Inflammatory macrophage treated with lipopolysaccharide for 4 hours (primary cell): Measurements from ENCODE around the gene RUNX2.
"Not testable (repeated sequence)": the region's sequence is repeated elsewhere in the genome, so short reads cannot be mapped to it uniquely, and the experiment has no call there.

ENCODE experiments used
- DNase-seq: peaks from one replicate; pipeline ENCODE4 v3.0.0-alpha.2; 2020

Gene RUNX2

DNA sequence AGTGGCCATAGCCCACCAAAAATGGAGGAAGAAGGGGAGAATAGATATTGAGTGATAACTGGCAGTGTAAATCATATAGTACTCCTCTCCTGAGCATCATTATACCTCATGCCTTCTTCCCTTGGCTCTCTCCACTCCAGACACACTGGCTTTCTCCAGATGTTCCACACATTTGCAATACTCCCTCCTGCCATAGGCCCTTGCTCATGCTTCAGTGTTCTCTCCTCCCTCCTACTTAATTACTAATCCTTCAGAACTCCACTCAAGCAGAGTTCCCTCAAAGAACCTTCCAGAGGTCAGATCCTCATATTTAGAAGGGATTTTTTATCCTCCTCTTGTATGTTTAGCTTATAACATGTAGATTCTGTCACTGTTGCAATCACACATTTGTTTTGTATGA, 329.1 kb downstream of the RUNX2 start:
- no peak for DNase-seq

DNA sequence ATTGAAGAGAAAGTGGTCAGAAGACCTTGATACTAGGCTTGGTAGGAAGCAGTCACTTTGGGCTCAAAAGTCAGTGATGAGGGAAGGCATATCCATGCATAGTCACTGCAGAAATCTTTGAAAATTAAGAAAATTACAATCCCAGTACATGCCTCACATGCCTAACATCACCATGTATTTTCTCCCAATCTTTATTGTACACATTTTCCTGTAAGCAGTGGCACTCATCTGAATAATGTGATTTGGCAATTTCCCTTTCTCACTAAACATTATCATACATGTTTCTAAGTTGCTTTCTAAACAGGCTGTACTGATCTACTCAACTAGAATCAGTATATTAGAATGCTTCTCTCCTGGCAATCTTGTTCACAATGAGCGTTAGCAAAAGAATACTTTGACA, 330.3 kb downstream of the RUNX2 start:
- DNase-seq, result no peak

DNA sequence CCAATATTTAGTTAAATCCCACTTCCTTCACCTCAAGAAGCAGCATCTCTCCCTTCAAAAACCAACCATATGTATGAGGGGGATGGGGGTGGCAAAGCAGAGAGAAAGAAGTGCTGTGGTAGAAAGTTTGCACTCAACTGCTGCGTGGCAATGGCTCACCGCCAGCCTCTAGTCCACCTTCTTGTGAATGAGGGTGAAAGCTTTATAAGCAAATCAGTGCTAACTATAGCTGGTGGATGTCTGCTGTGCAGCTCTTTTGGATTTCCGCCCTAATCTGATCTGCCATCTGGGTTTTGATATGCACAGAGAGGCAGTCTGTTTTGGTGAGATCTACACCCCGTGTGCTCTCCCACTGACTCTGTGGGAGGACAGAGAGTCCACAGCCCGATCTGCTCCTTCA, 330.8 kb downstream of the RUNX2 start:
- no peak for DNase-seq

DNA sequence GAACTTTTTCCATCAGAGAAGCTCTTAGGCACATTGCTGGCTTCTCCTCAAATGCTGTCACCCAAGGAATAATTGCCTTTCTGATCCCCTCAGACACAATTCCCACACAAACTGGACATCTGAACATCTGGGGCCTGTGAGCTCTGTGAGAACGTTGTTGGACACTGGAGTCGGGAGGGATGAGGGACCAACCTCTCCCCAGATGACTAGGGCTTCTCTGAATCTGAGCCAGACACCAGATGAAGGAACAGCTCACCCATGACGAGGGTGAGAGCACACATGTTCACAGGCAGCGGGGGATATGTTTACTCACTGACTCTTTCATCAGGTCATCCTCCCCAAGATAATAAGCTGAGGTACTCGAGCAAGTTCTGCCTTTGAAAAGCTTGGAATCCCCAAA, 333.5 kb downstream of the RUNX2 start:
- DNase-seq, result no peak

DNA sequence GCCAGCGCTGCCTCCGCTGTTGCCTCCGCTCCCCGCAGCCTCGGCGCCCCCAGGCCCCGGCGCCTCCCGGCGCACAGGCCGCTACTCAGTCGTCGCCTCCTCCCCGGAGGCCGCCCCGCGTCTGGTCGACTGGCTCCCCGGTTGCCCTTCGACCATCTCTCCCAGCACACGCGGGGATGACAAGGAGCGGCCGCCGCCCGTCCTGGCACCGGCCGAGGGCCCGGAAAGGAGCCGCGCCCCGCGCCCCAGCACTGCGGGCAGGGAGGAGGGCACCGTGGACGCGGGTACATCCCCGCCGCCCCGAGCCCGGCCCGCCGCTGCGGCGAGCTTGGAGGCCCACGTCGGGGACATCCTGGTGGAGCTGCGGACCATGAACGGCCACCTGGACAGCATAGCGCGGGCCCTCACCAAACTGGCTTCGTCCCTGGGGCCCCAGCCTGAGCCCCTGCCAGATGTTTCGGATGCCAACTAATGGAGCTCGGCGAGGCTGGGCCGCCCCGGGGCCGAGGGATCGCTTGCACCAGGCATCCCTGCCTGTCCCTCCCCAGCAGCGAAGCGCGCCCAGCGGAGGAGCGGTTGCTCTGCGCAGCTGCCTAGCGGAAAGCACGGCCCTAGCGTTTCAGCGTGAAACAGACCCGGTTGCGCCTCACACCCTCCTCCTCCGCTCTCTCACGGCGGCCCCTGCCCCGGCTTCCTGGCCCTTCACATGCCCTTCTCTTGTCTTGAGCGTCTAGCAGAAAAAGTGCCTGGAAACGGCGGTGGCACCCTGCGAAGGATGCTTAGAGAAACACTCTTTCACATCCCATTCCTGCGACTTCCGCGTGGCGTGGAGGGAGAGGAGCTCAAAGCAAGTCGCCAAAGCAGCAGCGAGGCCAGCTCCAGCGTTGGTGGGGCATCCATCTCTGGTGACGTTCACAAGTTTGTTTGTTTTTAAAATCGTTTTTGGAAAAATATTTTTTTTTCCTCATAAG, 335.4 kb downstream of the RUNX2 start:
- DNase-seq, result peak; percentile 45

DNA sequence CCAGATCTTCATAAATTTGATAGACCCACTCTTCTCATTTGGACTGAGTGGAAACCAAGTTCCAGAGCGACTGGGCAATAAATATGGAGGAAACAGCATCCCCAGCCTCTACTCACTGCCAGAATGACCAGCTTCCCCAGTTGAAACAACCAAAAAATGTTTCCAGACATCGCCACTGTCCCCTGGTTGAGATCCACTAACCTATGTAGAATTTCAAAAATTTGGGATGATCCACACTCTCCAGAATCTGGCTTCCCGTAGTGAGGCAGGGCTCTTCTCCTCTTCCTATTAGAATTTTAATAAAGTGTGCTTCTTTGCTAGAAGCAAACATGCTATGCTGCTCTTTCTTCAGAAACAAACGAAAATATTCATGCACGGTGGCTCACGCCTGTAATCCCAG, 336.6 kb downstream of the RUNX2 start:
- no peak for DNase-seq

DNA sequence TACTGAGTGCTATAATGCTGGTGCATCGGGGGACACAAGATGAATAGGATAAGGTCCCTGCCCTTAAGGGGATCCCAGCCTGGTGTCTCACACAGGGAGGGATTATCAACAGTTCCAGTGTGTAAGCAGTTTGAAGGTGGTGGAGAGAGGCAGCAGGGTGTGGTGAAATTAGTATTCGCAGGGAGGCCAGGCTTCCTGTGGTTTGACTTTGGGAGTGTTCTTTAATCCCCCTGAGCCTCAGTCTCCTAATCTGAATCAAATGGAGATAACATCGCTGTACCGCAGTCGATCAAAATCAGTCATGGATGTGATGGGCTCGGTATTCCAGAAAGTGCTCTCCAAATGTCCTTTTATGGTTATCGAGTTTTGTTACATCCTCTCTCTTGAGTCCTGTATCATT, 337.7 kb downstream of the RUNX2 start:
- no peak for DNase-seq

DNA sequence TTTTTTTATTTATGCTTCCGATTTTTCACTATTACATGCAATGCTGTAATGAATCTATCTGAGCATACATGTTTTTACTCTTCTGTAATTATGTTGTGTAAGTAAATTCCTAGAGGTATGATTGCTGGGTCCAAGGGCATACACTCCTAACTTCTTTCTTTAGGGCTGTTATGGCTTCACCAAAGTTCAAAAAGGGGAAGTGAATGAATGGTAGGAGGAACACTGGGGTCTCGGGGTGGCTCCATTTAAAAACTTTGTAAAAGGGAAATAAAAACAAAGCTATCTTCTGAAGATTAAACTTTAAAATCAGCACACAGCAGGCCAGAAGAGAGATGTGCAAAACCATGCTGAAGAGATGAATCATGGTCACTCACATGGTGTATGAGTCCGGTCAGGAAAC, 338.7 kb downstream of the RUNX2 start:
- no peak for DNase-seq

DNA sequence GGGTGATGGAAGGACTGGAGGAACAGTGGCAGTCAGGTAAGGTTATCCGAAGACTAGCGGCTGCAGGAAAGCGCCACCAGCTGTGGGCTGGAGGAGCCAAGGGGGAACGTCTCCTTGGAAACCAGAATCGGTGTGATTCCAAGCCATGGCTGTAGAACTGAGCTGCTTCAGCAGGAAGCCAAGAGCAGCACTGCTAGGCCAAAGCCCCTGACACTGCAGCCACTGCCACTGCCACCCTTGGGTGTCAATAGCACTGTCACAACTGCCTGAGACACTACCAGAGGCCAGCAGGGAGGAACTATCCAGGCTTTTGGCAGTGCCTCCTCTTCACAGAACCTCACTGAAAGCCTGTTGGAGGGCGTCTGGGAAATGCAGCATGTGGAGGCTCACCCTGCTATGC, 339.2 kb downstream of the RUNX2 start:
- no peak for DNase-seq

DNA sequence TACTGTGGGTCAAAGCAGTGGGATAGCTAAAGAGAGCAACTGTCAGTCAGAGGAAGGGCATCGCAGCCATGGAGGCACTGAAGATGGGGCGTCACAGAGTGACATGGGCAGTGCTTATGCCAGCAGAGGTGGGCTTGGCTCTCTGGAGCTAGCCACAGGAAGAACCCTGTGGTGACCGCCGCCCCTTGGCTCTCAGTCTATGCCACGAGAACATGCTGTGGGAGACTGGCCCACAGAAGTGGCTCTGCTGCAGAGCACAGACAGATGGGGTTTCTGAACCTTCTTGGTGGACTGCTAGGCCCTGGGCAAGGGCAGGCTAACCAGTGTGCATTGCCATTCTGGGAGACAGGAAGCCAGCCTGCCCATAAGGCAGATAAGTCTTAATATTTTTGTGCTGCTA, 339.6 kb downstream of the RUNX2 start:
- no peak for DNase-seq

DNA sequence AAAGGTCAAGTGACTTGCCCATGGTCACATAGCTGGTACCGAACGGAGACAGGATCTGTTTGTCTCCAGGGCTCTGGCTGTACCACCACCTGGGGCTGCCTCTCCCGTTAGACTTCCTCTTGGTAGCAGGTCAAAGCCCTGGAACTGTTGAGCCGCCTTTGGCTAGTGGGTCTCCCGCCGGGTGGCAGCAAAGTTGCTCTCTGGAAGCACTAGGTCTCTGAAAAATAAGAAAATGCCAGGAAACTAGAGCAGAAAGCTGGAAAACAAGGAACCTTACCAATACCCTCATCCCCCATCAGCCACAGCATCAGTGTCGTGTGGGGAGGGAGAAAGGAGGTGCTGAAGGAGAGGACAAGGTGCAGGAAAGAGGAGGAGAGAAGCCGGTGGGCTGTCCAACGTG, 340.6 kb downstream of the RUNX2 start:
- no peak for DNase-seq

DNA sequence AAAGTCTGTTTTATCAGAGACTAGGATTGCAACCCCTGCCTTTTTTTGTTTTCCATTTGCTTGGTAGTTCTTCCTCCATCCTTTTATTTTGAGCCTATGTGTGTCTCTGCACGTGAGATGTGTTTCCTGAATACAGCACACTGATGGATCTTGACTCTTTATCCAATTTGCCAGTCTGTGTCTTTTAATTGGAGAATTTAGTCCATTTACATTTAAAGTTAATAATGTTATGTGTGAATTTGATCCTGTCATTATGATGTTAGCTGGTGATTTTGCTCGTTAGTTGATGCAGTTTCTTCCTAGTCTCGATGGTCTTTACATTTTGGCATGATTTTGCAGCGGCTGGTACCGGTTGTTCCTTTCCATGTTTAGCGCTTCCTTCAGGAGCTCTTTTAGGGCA, 345.0 kb downstream of the RUNX2 start:
- DNase-seq, result not testable (repeated sequence)

DNA sequence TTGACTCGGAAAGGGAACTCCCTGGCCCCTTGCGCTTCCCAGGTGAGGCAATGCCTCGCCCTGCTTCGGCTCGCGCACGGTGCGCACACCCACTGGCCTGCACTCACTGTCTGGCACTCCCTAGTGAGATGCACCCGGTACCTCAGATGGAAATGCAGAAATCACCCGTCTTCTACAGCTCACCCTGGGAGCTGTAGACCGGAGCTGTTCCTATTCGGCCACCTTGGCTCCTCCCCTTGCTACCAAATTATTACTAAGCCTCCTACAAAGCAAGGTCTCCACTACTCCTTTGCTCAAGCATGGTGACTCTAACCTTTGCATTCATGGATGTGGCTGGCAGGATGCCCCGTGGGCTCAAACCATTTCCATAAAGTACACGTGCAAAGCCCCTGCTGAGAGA, 347.0 kb downstream of the RUNX2 start:
- DNase-seq, result not testable (repeated sequence)

DNA sequence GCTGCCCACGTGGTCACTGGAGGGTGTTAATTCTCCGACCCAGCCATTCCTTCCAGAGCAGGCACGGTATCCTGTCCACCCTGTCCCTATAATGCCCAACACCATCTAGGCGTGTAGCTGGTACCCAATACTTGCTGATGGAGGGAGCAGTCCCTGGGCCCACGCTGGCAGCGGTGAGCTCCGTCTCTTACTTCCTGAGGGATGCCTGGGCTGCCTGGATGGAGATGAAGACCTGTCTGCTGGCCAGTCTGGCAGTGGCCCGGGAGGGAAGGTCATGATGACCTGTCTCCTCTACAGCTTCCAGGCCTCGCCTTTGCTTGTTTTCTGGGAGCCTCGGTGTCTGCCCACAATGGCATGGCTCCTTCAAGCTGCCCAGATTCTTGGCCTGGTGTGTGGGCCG, 347.5 kb downstream of the RUNX2 start:
- DNase-seq, result no peak

DNA sequence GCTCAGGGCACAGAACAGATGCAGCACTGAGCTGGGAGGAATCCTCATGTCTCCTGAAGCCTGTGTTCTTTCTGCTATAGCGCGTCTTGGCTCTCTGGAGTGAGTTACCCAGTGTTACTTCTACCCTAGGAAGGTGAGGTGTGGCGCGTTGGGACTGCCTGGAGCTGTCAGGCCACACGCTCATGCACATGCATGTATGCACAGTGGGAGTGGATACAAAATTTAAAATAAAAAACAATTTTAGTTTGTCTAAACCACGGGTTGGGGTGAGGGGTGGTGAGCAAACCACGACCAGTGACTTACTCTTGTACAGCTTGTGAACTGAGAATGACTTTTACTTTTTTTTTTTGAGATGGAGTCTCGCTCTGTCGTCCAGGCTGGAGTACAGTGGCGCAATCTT, 348.2 kb downstream of the RUNX2 start:
- DNase-seq, result no peak

DNA sequence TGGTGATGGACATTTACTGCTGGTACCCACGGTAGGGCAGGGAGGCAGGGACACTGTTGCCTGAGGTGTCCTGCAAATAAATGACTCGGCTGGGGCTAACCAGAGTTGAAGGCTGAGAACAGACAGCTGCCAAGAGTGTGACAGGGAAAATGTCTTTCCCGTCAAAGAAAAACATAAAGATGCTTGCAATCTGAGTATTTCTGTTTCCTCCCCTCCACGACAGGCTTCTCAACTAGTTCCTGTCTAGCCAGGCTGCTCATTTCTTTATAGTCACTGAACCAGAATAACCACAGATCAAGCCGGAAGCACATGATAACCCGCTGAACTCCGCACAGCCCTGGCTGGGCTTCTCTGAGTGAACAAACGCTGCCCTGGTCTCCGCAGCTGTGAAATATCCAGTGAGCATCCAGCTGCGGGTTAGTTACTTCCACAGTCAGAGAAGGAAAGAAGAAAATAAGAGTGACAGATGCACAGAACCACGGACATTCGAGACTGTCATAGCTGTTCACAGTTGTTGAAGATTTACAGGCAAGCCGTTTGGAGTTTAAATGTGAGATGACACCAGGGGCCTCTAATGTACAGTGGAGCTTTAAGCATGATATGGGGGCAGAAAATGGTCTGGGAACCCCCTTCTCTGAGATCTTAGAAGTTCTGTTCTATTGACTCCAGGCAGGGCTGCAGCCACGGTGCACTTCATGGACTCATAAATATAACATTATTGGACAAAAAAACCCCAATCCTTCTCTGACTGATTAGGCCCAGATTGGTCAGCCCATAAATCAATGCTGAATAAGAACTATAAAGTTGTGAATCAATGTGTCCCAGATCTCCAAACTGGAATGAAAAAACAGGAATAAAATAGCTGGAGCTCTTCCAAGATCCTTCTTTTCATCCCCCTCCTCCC, 349.5 kb downstream of the RUNX2 start:
- DNase-seq, result peak; percentile 81

DNA sequence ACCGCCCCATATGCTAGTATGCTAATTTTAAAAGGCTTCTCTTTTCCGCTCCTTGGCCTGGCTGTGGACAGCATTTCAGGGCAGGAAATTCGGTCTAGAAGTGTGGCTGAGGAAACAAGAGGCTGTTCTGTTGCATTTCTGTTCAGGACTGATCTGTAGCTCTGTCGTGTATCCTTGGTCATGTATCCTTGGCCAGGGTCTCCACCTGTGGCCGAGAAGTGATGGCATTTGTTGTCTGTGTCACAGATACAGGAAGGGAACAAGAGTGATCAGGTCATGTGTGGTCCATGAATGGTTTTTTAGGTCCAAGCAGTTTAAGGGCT, 350.1 kb downstream of the RUNX2 start:
- DNase-seq, result no peak

DNA sequence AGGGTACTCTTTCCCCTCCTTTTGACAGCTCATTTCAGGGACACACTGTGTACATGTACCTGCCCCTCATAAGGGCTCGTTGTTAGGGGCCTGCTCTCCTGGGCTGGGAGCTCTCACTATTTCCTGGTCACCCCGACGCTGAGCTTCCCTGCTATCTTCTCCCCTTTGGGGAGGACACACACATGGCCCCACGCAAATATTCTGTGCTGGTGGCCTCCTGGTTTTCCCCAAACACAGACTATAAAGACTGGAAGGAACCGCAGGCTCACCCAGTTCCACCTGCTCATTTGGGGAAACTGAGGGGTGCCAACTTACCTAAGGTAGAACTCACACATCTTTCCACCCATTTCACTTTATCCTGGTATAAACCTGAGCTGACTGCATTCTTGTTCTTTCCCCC, 351.0 kb downstream of the RUNX2 start:
- no peak for DNase-seq

DNA sequence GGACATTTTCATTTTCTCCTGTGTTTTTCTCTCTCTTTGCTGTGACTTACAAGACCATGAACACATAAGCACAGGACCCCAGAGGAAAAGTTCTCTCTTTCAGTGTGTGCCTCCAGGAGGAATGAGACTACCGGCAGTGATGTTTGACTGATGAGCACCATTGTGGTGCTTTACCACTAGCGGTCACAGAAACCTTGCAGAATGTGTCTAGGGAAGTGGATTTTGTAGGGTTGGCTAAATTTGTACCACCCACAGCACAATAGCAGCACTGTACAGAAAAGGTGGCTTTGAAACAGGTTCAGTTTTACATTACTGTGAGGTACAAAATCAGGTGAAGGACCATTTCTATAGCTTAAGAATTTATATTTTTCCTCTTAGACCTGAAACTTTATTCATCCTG, 351.5 kb downstream of the RUNX2 start:
- DNase-seq, result no peak

DNA sequence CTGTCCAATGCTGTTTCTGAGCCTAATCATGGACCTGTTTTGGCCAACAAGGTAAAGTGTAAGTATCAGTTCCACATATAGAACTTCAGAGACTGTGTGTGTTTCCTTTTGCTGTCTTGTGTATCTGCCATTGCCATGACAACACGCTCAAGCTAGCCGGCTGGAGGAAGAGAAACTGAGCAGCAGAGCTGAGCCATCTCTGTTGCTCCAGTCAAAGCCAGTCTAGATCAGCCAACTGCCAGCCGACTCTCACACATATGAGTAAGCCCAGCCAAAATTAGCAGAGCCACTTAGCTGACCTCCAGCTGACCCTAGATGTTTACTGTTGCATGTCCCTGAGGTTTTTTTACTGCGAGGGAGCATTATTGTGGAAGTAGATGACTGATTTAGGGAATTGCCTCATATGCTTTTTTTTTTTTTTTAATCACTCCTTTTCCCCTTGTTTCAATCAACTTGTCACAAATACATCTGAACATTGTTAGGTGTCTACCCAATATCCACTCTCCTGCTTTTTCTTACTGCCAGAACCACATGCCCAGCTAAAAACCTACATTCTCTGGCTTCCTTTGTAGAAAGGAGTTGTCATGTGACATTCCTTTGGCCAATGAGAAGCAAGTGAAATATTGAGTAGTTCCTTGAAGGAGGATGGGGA, 353.9 kb downstream of the RUNX2 start:
- DNase-seq, result peak; percentile 100

DNA sequence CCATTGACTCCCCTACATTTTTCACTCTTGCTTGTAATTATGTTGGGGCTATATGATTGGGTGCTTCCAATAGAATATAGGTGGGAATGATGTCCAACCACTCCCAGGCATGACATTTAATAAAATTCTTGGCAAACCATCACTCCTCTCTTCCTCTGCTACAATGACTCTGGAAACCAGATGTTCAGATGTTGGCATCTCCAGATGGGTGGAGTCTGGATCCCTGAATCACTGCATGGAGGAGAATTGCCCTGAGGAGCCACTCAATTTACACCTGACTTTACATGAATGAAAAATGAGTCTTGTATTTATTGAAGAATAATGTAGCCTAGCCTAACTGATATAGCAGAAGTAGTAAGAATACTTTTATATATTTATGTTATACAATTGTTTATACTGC, 356.3 kb downstream of the RUNX2 start:
- DNase-seq, result no peak

DNA sequence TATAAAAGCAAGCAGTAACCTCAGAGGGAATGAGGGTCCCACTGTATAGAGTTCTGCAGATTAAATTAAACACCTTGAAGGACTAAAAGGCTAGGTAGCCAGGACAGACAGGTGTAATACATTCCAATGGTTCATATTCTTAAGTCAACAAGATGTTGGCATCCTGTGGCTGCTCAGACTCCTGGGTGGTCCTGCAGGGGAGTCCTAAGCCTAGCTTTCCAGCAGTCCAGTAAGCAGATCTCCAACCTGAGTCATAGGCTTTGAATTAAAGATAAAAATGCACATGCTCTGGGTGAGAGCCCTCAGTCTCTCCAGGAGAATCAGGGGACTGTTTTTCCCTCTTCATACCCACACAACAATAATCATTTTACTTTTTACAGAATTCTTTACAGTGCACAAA, 356.9 kb downstream of the RUNX2 start:
- DNase-seq, result no peak

DNA sequence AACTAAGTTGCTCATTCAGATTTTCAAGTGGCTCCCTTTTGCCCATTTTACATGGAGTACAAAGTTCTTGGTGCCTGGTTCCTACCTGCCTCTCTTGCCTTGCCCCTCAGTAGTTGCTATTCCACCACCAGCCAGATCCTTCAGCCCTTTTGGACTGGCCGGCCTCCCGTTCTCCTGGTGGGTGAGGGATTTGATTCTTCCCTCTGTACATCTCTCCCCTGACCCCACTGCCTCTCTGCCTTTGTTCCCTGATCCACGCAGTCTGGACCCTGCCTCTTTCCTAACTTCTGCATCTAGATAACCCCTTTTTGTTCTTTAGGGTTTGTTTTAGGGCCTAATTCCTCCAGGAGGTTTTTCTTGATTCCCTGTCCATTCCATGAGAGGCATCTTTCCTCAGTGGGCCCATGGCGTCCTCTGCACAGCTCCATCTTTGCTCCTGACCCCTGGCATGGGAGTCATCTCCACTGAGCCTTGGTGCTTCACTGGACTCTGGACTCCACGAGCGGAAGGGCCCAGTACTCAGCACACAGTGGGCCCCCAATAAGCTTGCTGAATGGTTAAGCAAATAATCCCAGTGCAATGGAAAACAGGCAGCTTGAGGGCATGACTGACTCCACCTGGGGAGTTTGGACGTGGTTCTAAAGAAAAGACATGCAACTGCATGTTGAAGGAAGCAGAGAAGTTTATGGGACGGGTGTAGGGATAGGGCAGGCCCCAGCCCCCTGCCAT, 358.9 kb downstream of the RUNX2 start:
- DNase-seq, result no peak
